ENCODE results near the gene CRAT. TPM values are rescaled to one million over a fixed set of nuclear protein-coding genes. Genes with fewer than 3 reads are reported as not detected.

CRAT gene
- total RNA-seq, 6 experiments from 2014 or later, result 35.5 to 50.2 (median 42.6) TPM

GRCh38 chr9:129137292-129138143 lies 26.9 kb upstream of the CRAT start:
- no peaks in the 10 kb centered on the region; the same call in 1 of the 2 replicates for H3K27me3 Mint-ChIP-seq (ENCODE audit: insufficient read depth)
- no peaks in the 10 kb centered on the region for H3K9me3 Mint-ChIP-seq
- H3K4me3 Mint-ChIP-seq, result no peak overlapping the region
- peaks cover 5% of the 10 kb centered on the region; the same call in 1 of the 2 replicates for H3K36me3 Mint-ChIP-seq (ENCODE audit: low read depth)
- TF ChIP-seq, protein P1, sequence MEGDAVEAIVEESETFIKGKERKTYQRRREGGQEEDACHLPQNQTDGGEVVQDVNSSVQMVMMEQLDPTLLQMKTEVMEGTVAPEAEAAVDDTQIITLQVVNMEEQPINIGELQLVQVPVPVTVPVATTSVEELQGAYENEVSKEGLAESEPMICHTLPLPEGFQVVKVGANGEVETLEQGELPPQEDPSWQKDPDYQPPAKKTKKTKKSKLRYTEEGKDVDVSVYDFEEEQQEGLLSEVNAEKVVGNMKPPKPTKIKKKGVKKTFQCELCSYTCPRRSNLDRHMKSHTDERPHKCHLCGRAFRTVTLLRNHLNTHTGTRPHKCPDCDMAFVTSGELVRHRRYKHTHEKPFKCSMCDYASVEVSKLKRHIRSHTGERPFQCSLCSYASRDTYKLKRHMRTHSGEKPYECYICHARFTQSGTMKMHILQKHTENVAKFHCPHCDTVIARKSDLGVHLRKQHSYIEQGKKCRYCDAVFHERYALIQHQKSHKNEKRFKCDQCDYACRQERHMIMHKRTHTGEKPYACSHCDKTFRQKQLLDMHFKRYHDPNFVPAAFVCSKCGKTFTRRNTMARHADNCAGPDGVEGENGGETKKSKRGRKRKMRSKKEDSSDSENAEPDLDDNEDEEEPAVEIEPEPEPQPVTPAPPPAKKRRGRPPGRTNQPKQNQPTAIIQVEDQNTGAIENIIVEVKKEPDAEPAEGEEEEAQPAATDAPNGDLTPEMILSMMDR (IDR thresholded peaks at IDR 0.05), result no peak; the same call in 1 of the 2 replicates
- peak overlapping the region; percentile 97 for H3K27ac Mint-ChIP-seq
- DNase-seq, result no peak
- peaks cover 54% of the 10 kb centered on the region for H3K4me1 Mint-ChIP-seq (ENCODE audit: low read depth)

DNA sequence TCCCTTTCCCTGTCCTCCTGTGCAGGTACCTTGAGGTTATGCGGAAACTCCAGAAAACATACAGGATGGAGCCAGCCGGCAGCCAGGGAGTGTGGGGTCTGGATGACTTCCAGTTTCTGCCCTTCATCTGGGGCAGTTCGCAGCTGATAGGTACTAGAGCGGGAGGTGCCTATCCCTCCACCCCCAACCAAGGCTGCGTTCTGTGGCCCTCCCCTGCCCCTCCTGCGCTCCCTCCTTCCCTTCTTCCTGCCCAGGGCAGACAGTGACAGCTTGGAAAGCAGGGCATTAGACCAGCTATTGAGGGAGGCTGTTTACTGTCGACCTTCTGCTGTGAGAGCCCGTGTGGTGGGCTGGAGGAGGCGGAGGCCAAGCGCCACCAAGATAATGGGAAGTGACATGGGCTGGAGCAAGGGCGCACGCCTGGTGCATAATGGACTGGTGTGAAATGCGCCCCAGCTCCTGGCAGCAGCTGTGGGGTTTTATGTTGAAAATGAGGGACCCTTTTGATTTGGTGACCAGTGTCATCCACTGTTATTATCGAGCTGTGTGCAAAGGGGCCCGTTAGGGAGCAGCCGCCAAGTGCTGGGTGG lies 25.9 kb upstream of the CRAT start:
- Mint-ChIP-seq H3K36me3 (ENCODE audit: low read depth) (peaks cover 5% of the 10 kb centered on the region; the same call in 1 of the 2 replicates), H3K4me1 (ENCODE audit: low read depth) (peaks cover 49% of the 10 kb centered on the region), H3K4me3 (no peak overlapping the region), H3K9me3 (no peaks in the 10 kb centered on the region), H3K27me3 (ENCODE audit: insufficient read depth) (no peaks in the 10 kb centered on the region; the same call in 1 of the 2 replicates), H3K27ac (no peak overlapping the region)
- TF ChIP-seq, protein P1 (IDR thresholded peaks at IDR 0.05), result no peak
- DNase-seq, result no peak

GRCh38 chr9:129135476-129135875 lies 24.9 kb upstream of the CRAT start:
- peaks cover 13% of the 10 kb centered on the region; the same call in 1 of the 2 replicates for H3K36me3 Mint-ChIP-seq (ENCODE audit: low read depth)

DNA sequence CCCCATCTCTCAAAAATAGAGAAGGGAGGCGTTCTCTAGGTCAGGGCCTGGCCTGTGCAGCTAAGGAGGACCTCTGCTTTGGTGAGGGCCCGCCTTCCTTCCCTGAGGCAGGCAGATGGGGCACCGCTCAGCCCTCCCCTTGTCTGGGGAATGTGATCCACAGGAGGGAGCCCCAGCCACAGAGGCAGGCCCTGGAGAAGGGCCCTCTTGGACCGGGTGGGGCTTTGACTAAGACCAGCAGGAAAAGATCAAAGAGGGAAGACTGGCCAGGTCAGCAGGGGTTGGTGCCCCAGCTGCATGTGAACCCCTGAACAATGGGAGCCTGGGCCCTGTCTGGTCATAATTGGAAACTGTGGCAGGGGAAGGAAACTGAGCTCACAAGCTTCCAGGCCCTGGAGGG lies 22.5 kb upstream of the CRAT start:
- DNase-seq, result no peak
- Mint-ChIP-seq H3K36me3 (ENCODE audit: low read depth) (peaks cover 18% of the 10 kb centered on the region; the same call in 1 of the 2 replicates), H3K27ac (no peak overlapping the region), H3K27me3 (ENCODE audit: insufficient read depth) (no peaks in the 10 kb centered on the region), H3K4me1 (ENCODE audit: low read depth) (peaks cover 15% of the 10 kb centered on the region), H3K9me3 (no peaks in the 10 kb centered on the region), H3K4me3 (no peak overlapping the region)
- TF ChIP-seq, protein P1 (IDR thresholded peaks at IDR 0.05), result peak; percentile 16; the same call in 1 of the 2 replicates

More at GRCh38 chr9:129135476-129135875, 24.9 kb upstream of the CRAT start:
- no peaks in the 10 kb centered on the region for H3K27me3 Mint-ChIP-seq (ENCODE audit: insufficient read depth)
- no peak for DNase-seq
- peaks cover 39% of the 10 kb centered on the region for H3K4me1 Mint-ChIP-seq (ENCODE audit: low read depth)
- no peak overlapping the region for H3K4me3 Mint-ChIP-seq
- H3K9me3 Mint-ChIP-seq, result no peaks in the 10 kb centered on the region
- TF ChIP-seq, protein P1 (IDR thresholded peaks at IDR 0.05), result no peak
- H3K27ac Mint-ChIP-seq, result no peak overlapping the region

- peak; percentile 50 for DNase-seq
- TF ChIP-seq, protein P1 (IDR thresholded peaks at IDR 0.05), result peak; percentile 99
- H3K4me1 Mint-ChIP-seq (ENCODE audit: low read depth), result peaks cover 6% of the 10 kb centered on the region; the same call in 1 of the 2 replicates
- no peak overlapping the region for H3K4me3 Mint-ChIP-seq
- H3K36me3 Mint-ChIP-seq (ENCODE audit: low read depth), result peaks cover 20% of the 10 kb centered on the region; the same call in 1 of the 2 replicates
- H3K9me3 Mint-ChIP-seq, result no peaks in the 10 kb centered on the region
- no peak overlapping the region; the same call in 1 of the 2 replicates for H3K27ac Mint-ChIP-seq
- no peaks in the 10 kb centered on the region for H3K27me3 Mint-ChIP-seq (ENCODE audit: insufficient read depth)
Observed at GRCh38 chr9:129131300-129132145, 20.9 kb upstream of the CRAT start.

All from HFFc6 (cell line).